ENCODE results near the gene MYL5. TPM values are rescaled to one million over a fixed set of nuclear protein-coding genes. Genes with fewer than 3 reads are reported as not detected.
"Not testable (repeated sequence)": the region's sequence is repeated elsewhere in the genome, so short reads cannot be mapped to it uniquely, and the experiment has no call there.

Gene MYL5
- total and polyA plus RNA-seq, 7 experiments from 2014 or later, result 5.8 to 32.7 (median 21.4) TPM

DNA sequence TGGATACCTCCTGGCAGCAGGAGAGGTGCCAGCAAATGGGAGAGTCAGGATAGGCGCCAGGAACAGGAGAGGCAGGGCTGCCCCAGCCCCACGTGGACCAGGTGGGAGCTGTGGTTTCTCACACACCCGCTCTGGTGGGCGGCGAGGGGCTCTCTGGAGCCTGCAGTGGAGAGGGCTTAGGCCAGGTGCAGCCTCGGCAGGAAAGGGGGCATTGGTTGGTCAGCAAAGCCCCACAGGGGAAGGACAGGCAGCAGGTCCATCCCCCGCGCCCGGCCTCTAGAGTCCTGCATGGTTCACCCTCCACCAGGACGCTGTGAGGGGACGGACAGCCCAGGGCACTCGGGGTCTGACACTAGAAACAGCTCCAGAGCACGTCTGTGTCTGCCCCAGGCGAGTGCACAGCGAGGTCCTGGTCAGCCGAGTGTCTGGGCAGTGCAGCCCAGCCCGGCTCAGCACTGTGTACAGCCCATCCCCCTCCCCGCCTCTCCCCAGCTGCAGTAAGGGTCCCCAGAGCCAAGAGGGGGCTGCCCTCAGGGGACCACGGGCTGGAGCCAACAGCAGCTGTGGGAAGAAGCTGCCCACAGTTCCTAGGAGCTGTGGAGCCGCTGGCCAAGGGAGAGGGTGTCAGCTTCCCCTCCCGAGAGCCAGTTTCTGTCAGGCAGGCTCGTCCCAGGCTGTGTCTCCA lies 8.4 kb upstream of the MYL5 start:
- Histone ChIP-seq H3K4me1 (ENCODE audit: control insufficient read depth in 2 of 2, insufficient read depth in 2 of 2, low read length in 2 of 2) (peaks cover 4 to 5% of the 10 kb centered on the region in 2 donors), H3K27me3 (ENCODE audit: control insufficient read depth in 2 of 2, insufficient read depth in 2 of 2, low read length in 2 of 2) (no peaks in the 10 kb centered on the region), H3K36me3 (ENCODE audit: control insufficient read depth in 2 of 3, insufficient read depth in 3 of 3, low read length in 3 of 3) (peaks cover 0 to 6% (median 0%) of the 10 kb centered on the region in 3 experiments), H3K27ac (ENCODE audit: low read depth, low read length) (no peak overlapping the region), H3K9me3 (ENCODE audit: control insufficient read depth in 2 of 3, low read length in 3 of 3) (no peaks in the 10 kb centered on the region), H3K4me3 (ENCODE audit: low read length) (no peak overlapping the region)
- intact Hi-C loops (cut with micrococcal nuclease), result no loop called here
- ChIA-PET CTCF (no interaction called here), POLR2A (interaction anchor here (0.6 to 6.0 kb wide), 2 partner anchors 8 kb away, joined by 7 to 46 read pairs; partner anchors contain the start of genes ATP5ME and MYL5)
- Mint-ChIP-seq H3K27ac (peak overlapping the region in 1 of 9 donors; percentile 48), H3K27me3 (no peaks in the 10 kb centered on the region), H3K9me3 (peaks cover 0 to 1% (median 0%) of the 10 kb centered on the region in 11 donors), H3K36me3 (peaks cover 0 to 11% (median 2%) of the 10 kb centered on the region in 5 donors), H3K4me3 (no peak overlapping the region), H3K4me1 (peaks cover 3 to 28% (median 10%) of the 10 kb centered on the region in 7 donors)
- no peak for ATAC-seq
- DNase-seq, result no peak

DNA sequence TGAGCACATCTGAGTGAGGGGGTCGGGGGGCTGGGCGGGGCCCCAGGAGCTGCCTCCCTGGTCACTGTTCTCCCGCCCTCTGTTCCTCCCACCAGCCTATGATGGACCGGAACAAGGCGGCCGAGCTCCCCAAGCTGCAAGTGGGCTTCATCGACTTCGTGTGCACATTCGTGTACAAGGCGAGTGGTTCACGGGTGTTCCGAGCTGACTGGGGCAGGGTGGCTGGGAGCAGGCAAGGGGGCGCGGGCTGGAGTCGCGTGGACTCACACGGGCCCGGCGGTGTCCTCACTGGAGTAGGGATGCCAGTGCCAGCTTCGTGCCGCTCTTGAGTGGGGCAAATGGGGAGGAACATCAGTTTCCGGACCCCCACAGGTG lies 7.9 kb upstream of the MYL5 start:
- peak overlapping the region in 1 of 10 donors; percentile 65 for H3K4me3 Mint-ChIP-seq
- Histone ChIP-seq H3K9me3 (ENCODE audit: control insufficient read depth in 2 of 3, low read length in 3 of 3) (no peaks in the 10 kb centered on the region), H3K4me1 (ENCODE audit: control insufficient read depth in 2 of 2, insufficient read depth in 2 of 2, low read length in 2 of 2) (peaks cover 4 to 5% of the 10 kb centered on the region in 2 donors), H3K36me3 (ENCODE audit: control insufficient read depth in 2 of 3, insufficient read depth in 3 of 3, low read length in 3 of 3) (peaks cover 0 to 12% (median 0%) of the 10 kb centered on the region in 3 experiments), H3K4me3 (ENCODE audit: low read length) (no peak overlapping the region), H3K27ac (ENCODE audit: low read depth, low read length) (no peak overlapping the region), H3K27me3 (ENCODE audit: control insufficient read depth in 2 of 2, insufficient read depth in 2 of 2, low read length in 2 of 2) (no peaks in the 10 kb centered on the region)
- ChIA-PET POLR2A (interaction anchor here (6.0 kb wide), 1 partner anchor 7 kb away, joined by 46 read pairs; the partner anchor contains the start of genes ATP5ME and MYL5), CTCF (no interaction called here)
- ATAC-seq (no peak), DNase-seq (no peak)
- peaks cover 0 to 10% (median 0%) of the 10 kb centered on the region in 5 donors for H3K36me3 Mint-ChIP-seq
- H3K4me1 Mint-ChIP-seq, result peaks cover 3 to 25% (median 9%) of the 10 kb centered on the region in 7 donors
- no peaks in the 10 kb centered on the region for H3K9me3 Mint-ChIP-seq
- no peak overlapping the region for H3K27ac Mint-ChIP-seq
- intact Hi-C loops (cut with micrococcal nuclease), result no loop called here
- no peaks in the 10 kb centered on the region for H3K27me3 Mint-ChIP-seq

DNA sequence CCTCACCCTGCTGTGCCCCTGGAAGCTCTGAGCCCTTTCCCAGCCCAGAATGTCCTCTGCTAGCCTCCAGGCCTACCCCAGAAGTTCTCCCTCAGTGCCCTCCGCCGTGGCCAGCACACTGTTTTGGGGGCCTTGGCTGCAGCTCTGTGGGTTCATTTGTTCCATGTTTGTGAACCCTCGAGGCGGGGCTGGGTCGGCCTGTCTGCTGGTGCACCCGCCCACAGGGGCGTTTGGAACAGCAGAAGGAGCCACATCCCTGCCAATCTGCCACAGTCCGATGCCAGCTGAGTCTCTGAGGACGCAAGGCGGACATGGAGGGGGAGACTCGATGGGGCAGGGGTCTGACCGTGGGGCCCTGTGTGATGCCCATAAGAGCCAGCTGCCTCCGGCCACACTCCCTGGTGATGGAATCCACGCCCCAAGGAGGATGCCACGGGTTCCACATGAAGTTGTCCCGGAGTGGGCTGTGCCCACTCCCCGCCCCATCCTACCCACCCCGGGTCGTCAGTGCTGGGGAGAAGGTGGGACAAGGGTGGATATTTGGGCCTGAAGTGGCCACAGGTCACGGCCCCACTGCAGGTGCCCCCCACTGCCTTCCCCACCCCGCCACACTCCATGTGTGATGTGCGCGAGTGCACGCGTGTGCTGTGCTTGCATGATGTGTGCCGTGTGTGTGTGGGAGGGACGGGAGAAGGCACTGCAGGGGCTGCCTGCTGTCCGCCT lies 7.4 kb upstream of the MYL5 start:
- intact Hi-C loops (cut with micrococcal nuclease), result no loop called here
- Mint-ChIP-seq H3K36me3 (peaks cover 0 to 9% (median 0%) of the 10 kb centered on the region in 5 donors), H3K27ac (no peak overlapping the region), H3K9me3 (no peaks in the 10 kb centered on the region), H3K4me3 (peak overlapping the region in 1 of 10 donors; percentile 65), H3K27me3 (no peaks in the 10 kb centered on the region), H3K4me1 (peaks cover 3 to 22% (median 9%) of the 10 kb centered on the region in 7 donors)
- Histone ChIP-seq H3K4me1 (ENCODE audit: control insufficient read depth in 2 of 2, insufficient read depth in 2 of 2, low read length in 2 of 2) (peaks cover 4 to 5% of the 10 kb centered on the region in 2 donors), H3K27me3 (ENCODE audit: control insufficient read depth in 2 of 2, insufficient read depth in 2 of 2, low read length in 2 of 2) (no peaks in the 10 kb centered on the region), H3K4me3 (ENCODE audit: low read length) (no peak overlapping the region), H3K36me3 (ENCODE audit: control insufficient read depth in 2 of 3, insufficient read depth in 3 of 3, low read length in 3 of 3) (peaks cover 2 to 17% (median 5%) of the 10 kb centered on the region in 3 experiments), H3K9me3 (ENCODE audit: control insufficient read depth in 2 of 3, low read length in 3 of 3) (no peaks in the 10 kb centered on the region), H3K27ac (ENCODE audit: low read depth, low read length) (no peak overlapping the region)
- CTCF ChIA-PET, result no interaction called here
- no peak for ATAC-seq
- DNase-seq, result no peak
- POLR2A ChIA-PET, result interaction anchor here (0.5 to 6.0 kb wide), 2 partner anchors 7 to 107 kb away, joined by 6 to 46 read pairs; partner anchors contain the start of genes ATP5ME and MYL5

DNA sequence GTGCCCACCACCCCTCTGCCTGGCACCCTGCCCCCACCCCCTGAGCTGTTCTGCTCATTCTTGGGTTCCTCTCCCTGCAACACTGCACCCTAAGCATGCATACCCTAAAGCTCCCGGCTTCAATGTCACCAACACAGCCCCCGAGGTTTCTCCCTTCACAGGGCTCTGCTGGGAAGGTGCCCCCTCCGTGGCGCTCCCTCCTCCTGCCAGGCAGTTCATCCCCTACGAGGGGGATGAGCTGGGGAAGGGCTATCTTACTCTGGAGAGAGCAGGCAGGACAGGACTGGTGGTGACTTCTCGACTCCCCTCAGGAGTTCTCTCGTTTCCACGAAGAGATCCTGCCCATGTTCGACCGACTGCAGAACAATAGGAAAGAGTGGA lies 6.8 kb upstream of the MYL5 start:
- Histone ChIP-seq H3K4me1 (ENCODE audit: control insufficient read depth in 2 of 2, insufficient read depth in 2 of 2, low read length in 2 of 2) (peaks cover 4 to 5% of the 10 kb centered on the region in 2 donors), H3K27me3 (ENCODE audit: control insufficient read depth in 2 of 2, insufficient read depth in 2 of 2, low read length in 2 of 2) (no peaks in the 10 kb centered on the region), H3K27ac (ENCODE audit: low read depth, low read length) (no peak overlapping the region), H3K4me3 (ENCODE audit: low read length) (no peak overlapping the region), H3K9me3 (ENCODE audit: control insufficient read depth in 2 of 3, low read length in 3 of 3) (no peaks in the 10 kb centered on the region), H3K36me3 (ENCODE audit: control insufficient read depth in 2 of 3, insufficient read depth in 3 of 3, low read length in 3 of 3) (peaks cover 6 to 23% (median 7%) of the 10 kb centered on the region in 3 experiments)
- intact Hi-C loops (cut with micrococcal nuclease), result no loop called here
- H3K9me3 Mint-ChIP-seq, result no peaks in the 10 kb centered on the region
- no peaks in the 10 kb centered on the region for H3K27me3 Mint-ChIP-seq
- POLR2A ChIA-PET, result interaction anchor here (0.5 kb wide), 1 partner anchor 107 kb away, joined by 6 read pairs; no protein-coding TSS in a partner anchor
- H3K4me1 Mint-ChIP-seq, result peaks cover 3 to 17% (median 9%) of the 10 kb centered on the region in 7 donors
- H3K27ac Mint-ChIP-seq, result peak overlapping the region in 2 of 9 donors; percentile 31 to 55
- DNase-seq, result no peak
- H3K36me3 Mint-ChIP-seq, result peaks cover 0 to 11% (median 0%) of the 10 kb centered on the region in 5 donors
- CTCF ChIA-PET, result no interaction called here
- ATAC-seq, result no peak
- H3K4me3 Mint-ChIP-seq, result no peak overlapping the region

DNA sequence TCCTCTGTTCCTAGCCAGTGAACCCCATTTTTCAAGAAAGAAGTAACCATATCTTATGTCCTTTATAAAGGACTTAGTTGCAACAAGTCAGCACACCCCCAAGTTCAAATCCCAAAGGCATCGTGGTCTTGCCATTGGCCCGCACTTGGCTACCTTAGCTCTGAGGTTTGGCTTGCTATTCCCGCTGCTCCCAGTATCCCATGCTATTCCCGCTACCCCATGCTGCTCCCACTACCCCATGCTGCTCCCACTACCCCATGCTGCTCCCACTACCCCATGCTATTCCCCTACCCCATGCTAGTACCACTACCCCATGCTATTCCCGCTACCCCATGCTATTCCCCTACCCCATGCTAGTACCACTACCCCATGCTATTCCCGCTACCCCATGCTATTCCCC lies 6.1 kb upstream of the MYL5 start:
- H3K27ac ChIP-seq (ENCODE audit: low read depth, low read length); H3K4me1 ChIP-seq (ENCODE audit: control insufficient read depth in 2 of 2, insufficient read depth in 2 of 2, low read length in 2 of 2); CTCF ChIA-PET; H3K9me3 ChIP-seq (ENCODE audit: control insufficient read depth in 2 of 3, low read length in 3 of 3); ATAC-seq; H3K27ac Mint-ChIP-seq; H3K4me3 Mint-ChIP-seq; H3K27me3 ChIP-seq (ENCODE audit: control insufficient read depth in 2 of 2, insufficient read depth in 2 of 2, low read length in 2 of 2); H3K9me3 Mint-ChIP-seq; POLR2A ChIA-PET; H3K27me3 Mint-ChIP-seq; DNase-seq; H3K4me3 ChIP-seq (ENCODE audit: low read length); intact Hi-C loops (cut with micrococcal nuclease): not testable (repeated sequence)
- peaks cover 4 to 20% (median 13%) of the 10 kb centered on the region in 7 donors for H3K4me1 Mint-ChIP-seq
- peaks cover 6 to 28% (median 7%) of the 10 kb centered on the region in 3 experiments for H3K36me3 ChIP-seq (ENCODE audit: control insufficient read depth in 2 of 3, insufficient read depth in 3 of 3, low read length in 3 of 3)
- H3K36me3 Mint-ChIP-seq, result peaks cover 0 to 13% (median 2%) of the 10 kb centered on the region in 5 donors

DNA sequence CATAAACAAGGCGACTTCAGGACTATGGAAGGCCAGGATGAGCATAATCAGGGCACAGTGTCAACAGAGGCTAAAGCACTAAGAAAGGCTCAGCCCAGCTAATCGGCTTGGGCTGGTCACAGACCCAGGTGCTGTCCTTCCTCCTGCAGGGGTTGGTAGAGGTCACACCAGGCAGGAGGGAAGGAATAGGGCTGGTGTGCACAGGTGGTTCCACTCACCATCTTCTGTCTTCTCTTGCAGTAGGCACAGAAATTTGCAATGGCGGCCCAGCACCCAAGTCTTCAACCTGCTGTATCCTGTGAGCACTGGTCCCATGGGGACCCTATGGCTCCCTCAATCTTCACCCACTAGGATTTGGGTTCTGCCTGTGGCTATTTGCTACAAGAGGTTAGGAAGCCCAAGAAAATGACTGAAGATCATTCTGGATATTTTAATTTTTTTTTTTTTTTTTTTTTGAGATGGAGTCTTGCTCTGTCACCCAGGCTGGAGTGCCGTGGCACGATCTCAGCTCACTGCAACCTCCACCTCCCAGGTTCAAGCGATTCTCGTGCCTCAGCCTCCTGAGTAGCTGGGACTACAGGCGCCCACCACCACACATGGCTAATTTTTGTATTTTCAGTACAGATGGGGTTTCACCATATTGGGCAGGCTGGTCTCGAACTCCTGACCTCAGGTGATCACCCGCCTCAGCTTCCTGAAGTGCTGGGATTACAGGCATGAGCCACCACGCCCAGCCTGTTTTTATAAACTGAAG lies 4.4 kb upstream of the MYL5 start:
- POLR2A ChIA-PET; ATAC-seq; H3K9me3 Mint-ChIP-seq; H3K4me3 Mint-ChIP-seq; DNase-seq; CTCF ChIA-PET; H3K27ac ChIP-seq (ENCODE audit: low read depth, low read length); H3K27me3 Mint-ChIP-seq; H3K9me3 ChIP-seq (ENCODE audit: control insufficient read depth in 2 of 3, low read length in 3 of 3); H3K27me3 ChIP-seq (ENCODE audit: control insufficient read depth in 2 of 2, insufficient read depth in 2 of 2, low read length in 2 of 2); H3K4me3 ChIP-seq (ENCODE audit: low read length): not testable (repeated sequence)
- peaks cover 7 to 11% of the 10 kb centered on the region in 2 donors for H3K4me1 ChIP-seq (ENCODE audit: control insufficient read depth in 2 of 2, insufficient read depth in 2 of 2, low read length in 2 of 2)
- Mint-ChIP-seq H3K36me3 (peaks cover 0 to 14% (median 3%) of the 10 kb centered on the region in 5 donors), H3K4me1 (peaks cover 0 to 15% (median 8%) of the 10 kb centered on the region in 7 donors), H3K27ac (peak overlapping the region in 1 of 9 donors; percentile 12)
- intact Hi-C loops (cut with micrococcal nuclease), result loop anchor here (5.0 to 10.0 kb wide), 2 partner anchors 548 to 675 kb away; partner anchors contain the start of genes ZNF718 (in 2 of the 2) and UVSSA (in 1 of the 2)
- peaks cover 6 to 32% (median 7%) of the 10 kb centered on the region in 3 experiments for H3K36me3 ChIP-seq (ENCODE audit: control insufficient read depth in 2 of 3, insufficient read depth in 3 of 3, low read length in 3 of 3)
